Bone marrow (tissue), 2 donors: Measurements from ENCODE around the gene INPP5A.
"Not testable (repeated sequence)": the region's sequence is repeated elsewhere in the genome, so short reads cannot be mapped to it uniquely, and the experiment has no call there.

Source experiments
- DNase-seq, 2 donors: peaks; one replicate each; lab custom pipeline; 2025; lab: John Stamatoyannopoulos, UW

INPP5A gene

GRCh38 chr10:132820056-132820455 is 282.5 kb downstream of the INPP5A start:
- no peak for DNase-seq

DNA sequence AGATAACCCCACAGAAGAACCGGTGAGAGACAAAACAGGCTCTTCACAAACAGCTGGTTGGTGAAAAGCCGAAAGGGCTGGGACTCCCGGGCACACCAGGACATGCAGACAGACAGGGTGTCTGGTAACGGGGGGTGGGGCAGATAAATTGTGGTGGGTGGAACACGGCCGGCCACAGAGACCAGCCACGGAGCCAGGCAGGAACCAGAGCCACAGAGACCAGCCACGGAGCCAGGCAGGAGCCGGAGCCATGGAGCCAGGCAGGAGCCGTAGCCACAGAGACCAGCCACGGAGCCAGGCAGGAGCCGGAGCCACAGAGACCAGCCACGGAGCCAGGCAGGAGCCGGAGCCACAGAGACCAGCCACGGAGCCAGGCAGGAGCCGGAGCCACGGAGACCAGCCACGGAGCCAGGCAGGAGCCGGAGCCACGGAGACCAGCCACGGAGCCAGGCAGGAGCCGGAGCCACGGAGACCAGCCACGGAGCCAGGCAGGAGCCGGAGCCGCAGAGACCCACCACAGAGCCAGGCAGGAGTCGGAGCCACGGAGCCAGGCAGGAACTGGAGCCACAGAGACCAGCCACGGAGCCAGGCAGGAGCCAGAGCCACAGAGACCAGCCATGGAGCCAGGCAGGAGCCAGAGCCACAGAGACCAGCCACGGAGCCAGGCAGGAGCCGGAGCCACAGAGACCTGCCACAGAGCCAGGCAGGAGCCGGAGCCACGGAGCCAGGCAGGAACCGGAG is 288.4 kb downstream of the INPP5A start:
- not testable (repeated sequence) for DNase-seq

GRCh38 chr10:132826524-132827422 is 289.2 kb downstream of the INPP5A start:
- no peak for DNase-seq

DNA sequence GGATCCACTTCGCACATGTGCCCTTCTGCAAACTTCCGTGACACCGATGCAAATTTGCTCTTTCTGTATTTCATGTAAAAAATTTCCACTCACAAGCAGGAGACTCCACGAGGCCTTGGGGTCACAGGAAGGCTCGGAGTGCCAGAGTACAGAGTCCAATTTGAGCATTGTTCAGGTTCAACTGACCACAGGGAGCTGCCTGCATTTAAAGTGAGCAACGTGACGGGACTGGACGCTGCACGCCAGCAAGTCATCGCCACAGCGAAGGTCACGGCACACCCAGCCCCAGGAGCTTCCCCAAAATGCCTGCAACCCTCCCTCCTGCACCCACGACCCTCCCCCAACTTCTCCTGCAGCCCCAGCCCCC is 289.8 kb downstream of the INPP5A start:
- DNase-seq, result no peak

DNA sequence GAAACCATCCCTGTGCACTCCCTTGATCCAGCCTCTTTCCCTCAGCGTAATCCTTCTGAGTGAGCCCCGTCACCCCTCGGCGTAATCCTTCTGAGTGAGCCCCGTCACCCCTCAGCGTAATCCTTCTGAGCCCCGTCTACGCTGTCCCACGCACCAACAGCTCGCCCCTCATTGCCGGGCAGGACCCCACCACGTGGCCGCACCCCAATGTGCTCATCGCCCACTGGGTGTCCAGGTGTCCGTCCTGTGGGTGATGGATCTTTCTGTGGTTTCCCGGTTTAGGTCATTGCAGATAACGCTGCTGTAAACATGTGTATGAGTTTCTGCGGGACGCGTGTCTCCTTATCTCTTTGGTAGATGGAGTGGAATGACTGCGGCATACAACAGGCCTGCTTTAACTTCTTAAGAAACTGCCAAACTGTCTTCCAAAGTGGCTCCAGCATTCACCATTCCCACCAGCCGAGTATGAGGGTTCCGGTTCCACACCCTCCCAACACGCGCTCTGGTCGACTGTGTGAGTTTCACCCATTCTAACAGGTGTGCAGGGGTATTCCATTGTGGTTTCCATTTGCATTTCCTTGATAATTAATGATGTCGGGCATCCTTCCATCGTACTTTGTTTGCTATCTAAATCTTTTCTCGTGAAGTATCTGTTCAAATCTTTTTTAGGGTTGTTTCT is 290.4 kb downstream of the INPP5A start:
- DNase-seq, result no peak

GRCh38 chr10:132828681-132829080 is 291.1 kb downstream of the INPP5A start:
- DNase-seq, result no peak

DNA sequence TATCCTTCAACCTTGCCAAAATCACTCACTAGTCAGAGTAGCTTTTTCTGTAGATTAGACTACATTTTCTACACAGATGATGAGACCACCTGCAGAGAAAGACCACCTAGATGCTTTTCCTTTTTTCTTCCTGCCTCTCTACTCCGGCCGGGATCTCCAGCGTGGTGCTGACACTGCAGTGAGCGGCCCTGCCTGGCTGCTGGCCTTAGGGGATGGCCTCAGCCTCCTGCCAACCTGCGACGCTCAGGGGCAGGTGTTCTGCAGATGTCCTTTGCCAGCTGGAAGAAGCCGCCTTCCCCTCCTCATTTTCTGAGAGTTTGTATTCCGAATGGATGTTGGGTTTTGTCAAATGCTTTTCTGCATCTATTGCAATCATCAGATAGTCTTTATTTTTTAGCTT is 291.8 kb downstream of the INPP5A start:
- no peak for DNase-seq

DNA sequence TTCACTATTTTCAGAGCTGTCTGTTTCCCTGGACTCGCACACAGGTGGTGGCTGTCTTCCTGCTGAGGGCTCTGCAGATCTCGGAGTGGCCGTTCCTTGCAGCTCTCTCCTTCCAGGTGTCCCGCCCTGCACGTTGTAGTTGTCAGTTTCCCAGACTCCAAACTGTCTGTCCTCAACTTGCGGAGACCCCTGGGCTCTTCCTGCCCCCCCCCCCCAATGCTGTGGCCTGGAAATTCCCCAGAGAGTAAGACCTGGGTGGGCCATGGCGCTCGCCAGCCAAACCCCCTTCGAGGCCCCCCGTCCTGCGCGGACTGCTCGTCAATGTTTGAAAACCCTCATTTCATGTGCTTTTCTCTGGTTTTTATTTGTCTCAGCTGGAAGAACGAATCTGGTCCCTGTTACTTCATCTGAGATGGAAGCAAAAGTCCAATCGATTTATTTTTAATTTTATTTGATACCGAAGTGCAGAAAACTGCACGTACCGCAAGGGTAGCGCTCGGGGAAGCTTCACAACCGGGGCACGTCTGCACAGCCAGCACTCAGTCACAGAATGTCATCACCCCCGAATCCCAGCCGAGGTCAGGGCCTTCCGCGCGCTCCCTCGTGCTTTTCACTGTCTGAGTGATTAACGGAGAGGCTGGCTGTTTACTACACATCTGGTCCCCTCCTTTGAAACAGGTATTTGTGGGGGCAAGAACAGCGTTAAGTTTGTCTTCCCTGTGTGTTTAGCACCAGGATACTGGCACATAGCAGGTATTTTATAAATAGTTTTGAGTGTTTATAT is 294.8 kb downstream of the INPP5A start:
- no peak for DNase-seq
